T47D (cell line): Measurements from ENCODE around the gene IL9R.

Experiments used
- DNase-seq, 2 experiments: peaks; one replicate each; pipeline versions ENCODE4 v3.0.0 to v3.0.0-alpha.2; 2011 to 2012; ENCODE audit warnings: low read depth in 1 of 2, low spot score in 1 of 2
- JUND ChIP-seq: IDR thresholded peaks from 2 replicates; pipeline ENCODE4 v1.6.1; 2012; ENCODE audit warnings: low read depth
- in situ Hi-C: cut with HindIII; loops from 2 replicates; pipeline ENCODE4 v1.10.0; 2016; ENCODE audit warnings: low sequenced_read_pairs, low pct_unique_long_range_greater_than_20kb

Gene IL9R, protein sequence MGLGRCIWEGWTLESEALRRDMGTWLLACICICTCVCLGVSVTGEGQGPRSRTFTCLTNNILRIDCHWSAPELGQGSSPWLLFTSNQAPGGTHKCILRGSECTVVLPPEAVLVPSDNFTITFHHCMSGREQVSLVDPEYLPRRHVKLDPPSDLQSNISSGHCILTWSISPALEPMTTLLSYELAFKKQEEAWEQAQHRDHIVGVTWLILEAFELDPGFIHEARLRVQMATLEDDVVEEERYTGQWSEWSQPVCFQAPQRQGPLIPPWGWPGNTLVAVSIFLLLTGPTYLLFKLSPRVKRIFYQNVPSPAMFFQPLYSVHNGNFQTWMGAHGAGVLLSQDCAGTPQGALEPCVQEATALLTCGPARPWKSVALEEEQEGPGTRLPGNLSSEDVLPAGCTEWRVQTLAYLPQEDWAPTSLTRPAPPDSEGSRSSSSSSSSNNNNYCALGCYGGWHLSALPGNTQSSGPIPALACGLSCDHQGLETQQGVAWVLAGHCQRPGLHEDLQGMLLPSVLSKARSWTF

GRCh38 chrX:155997436-155997835 lies at the start of gene IL9R:
Gene IL9R (plus strand): TSS chrX:155997696. CDS start chrX:155997760, 64 bp downstream.
- DNase-seq = no peak
- no peak for TF ChIP-seq JUND
- in situ Hi-C loops = no loop called here

- in situ Hi-C loops = no loop called here
- no peak for DNase-seq
- no peak for TF ChIP-seq JUND
These were observed 48.4 kb upstream of the IL9R start for GRCh38 chrX:155949098-155949497.

DNA sequence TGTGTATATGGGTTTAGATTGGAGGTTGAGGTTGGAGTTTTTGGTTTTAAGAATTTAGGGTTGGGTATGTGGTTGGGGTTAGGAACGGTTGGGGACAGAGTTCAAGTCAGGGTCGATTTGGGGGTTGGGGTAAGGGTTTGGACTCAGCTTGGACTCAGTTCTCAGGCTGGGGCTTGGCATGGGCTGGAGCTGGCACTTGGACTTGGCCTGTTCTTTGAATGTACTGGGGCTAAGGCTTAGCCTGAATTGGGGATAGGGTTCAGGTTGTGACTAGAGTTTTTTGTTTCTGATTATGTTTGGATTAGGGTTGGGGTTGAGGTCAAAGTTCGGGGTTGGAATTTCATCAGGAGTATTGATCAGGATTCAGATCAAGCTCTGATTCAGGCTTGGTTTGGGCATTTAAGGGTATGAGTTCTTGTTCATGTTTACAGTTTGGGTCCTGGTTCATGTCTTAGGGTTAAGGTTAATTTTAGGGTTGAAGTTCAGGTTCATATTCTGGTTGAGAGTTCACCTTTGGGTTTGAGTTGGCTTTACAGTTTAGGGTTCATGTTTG lies 46.2 kb upstream of the IL9R start:
- no peak for TF ChIP-seq JUND
- in situ Hi-C loops = no loop called here
- no peak for DNase-seq

DNA sequence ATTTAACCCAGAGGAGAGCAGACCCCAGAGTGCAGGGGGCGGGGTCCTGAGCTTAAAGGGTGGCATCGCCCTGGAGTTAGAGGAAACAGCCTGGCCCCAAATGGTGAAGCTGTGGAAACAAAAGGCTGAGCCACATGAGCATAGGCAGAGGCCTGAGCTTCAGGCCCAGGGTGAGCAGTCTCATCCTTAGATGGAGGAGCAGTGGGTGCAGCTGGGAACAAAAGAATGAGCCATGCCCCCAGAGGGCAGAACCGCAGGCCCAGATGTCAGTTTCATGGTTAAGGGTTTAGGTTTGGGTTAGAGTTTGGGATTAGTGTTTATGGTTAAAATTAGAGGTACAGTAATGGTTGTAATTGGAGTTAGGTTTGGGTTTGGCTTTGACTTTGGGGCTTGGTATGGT lies 44.4 kb upstream of the IL9R start:
- no peak for DNase-seq
- no peak for TF ChIP-seq JUND
- in situ Hi-C loops = no loop called here

GRCh38 chrX:155954793-155955192 lies 42.7 kb upstream of the IL9R start:
- DNase-seq = no peak
- in situ Hi-C loops = no loop called here
- TF ChIP-seq JUND = no peak

DNA sequence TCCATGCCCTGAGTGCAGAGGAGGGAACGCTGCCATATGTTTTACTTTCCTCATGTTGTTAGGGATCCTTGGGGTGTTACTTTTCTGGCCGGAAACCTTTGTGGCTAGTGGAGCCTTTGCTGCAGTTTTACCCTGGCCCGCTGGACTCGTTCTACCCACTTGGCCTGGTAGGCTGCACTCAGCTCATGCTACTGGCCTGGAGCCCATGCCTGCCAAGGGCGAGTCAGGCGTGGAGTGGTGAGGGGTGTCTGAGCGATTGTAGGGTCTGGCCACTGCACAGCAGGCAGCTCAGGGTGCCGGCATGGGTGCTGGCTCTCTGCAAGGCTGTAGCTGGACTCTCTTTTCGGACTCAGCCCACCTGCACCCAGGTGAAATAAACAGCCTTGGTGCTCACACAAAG lies 41.4 kb upstream of the IL9R start:
- in situ Hi-C loops = no loop called here
- DNase-seq = no peak
- TF ChIP-seq JUND = no peak

- no peak for TF ChIP-seq JUND
- in situ Hi-C loops = no loop called here
These were observed 40.8 kb upstream of the IL9R start for GRCh38 chrX:155956649-155957048.

DNA sequence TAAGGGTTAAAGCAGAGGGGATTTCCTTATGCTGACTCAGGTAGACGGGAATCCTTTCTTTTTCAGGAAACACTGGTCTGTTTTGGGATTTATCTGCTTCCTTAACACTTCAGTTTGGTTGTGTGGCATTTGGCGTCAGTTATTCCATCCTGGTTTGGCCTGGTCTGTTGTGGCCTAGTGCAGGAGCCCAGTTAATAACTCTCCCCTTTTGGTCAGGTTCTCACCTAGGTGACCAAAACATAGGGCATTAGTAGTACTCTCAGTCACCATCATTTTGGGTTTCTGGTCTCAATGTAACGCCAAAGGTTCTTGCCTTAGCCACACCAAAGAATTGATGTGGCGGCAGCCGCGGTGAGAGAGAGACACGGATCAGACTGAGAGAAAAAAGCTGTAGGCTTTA lies 39.7 kb upstream of the IL9R start:
- DNase-seq = no peak
- no peak for TF ChIP-seq JUND
- in situ Hi-C loops = no loop called here

More at GRCh38 chrX:155956649-155957048, 40.8 kb upstream of the IL9R start:
- DNase-seq = peak in 1 of 2 experiments; percentile 15

- in situ Hi-C loops = no loop called here
- DNase-seq = no peak
- TF ChIP-seq JUND = no peak
These were observed 38.4 kb upstream of the IL9R start for GRCh38 chrX:155959018-155959587.

GRCh38 chrX:155962906-155963305 lies 34.6 kb upstream of the IL9R start:
- no peak for DNase-seq
- in situ Hi-C loops = no loop called here
- no peak for TF ChIP-seq JUND

GRCh38 chrX:155966876-155967275 lies 30.6 kb upstream of the IL9R start:
- in situ Hi-C loops = no loop called here
- DNase-seq = peak in 1 of 2 experiments; percentile 65

DNA sequence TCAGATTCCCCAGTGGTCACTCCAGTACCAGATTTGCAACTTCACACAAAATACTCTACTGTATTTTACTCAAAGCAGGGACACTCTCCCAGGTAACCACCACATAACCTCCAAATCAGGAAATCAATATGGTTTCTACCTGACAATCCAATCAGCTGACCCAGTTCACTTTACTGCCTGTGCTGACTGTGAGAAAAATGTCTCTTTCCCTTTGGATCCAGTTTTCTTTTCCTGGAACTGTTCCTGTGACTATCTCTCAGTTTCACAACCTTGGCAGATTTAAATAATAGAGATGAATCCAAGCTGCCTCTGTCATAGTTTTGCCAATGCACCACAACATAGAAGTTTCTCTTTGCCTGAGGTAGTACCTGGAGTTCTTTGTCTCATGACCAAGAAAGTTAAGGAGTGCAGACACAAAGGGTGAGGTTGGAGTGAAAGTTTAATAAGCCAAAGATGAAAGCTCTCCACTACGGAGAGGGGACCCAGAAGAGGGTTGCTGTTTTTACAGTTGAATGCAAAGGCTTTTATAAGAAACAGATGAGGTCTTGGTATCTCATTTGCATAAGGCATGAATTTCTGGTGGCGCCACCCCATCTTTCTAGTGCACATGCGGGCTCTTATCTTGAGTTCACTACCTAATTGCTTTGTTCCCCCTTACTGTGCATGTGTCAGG lies 29.7 kb upstream of the IL9R start:
- no peak for DNase-seq
- TF ChIP-seq JUND = no peak
- in situ Hi-C loops = no loop called here

More at GRCh38 chrX:155966876-155967275, 30.6 kb upstream of the IL9R start:
- TF ChIP-seq JUND = no peak

DNA sequence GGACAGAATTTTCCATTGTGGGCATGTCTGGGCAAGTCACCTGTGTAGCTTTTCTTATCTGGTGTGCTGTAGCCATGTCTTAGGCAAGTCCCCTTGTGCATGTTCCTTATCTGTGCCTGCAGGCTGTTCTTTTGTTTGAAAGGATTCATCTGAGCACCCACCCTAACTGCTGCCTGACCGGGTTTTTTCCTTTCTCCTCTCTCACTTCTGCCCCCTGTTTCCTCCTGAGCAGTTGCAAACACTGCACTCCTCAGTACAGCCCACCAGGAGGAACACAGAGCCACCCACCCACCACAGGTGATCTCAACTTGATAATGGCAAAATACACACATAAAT lies 29.2 kb upstream of the IL9R start:
- in situ Hi-C loops = no loop called here
- no peak for DNase-seq
- no peak for TF ChIP-seq JUND
